K562 (cell line): Measurements from ENCODE around the gene PRICKLE3. TPM values are rescaled to one million over a fixed set of nuclear protein-coding genes. Genes with fewer than 3 reads are reported as not detected.
A peak's percentile ranks its signal among the peaks of the same experiment; 100 is the strongest.

Experiments used
- ATAC-seq: fragments of 200-7000 bp; cut with Tn5 transposase; 3 replicates; pipeline ENCODE4 v1.9.1; 2020; ENCODE audit warnings: moderate library complexity
- BruUV-seq: library from RNA; stranded (reverse); fragments of 400-500 nt; replicated peaks from 2 replicates; lab custom pipeline; 2021; lab: Mats Ljungman, UMichigan
- CTCF ChIA-PET: fragments of 300-600 bp; formaldehyde crosslinking; extraction: SDS; loops from one replicate; lab custom pipeline; 2021; ENCODE audit warnings: low intra/inter-chr PET ratio; lab: Yijun Ruan, JAX
- POLR2A ChIA-PET: fragments of 300-600, 350-650 bp; sonication (Branson Sonifier 250); formaldehyde crosslinking; extraction: SDS; loops from one replicate; lab custom pipeline; 2021; ENCODE audit warnings: antibody characterized with exemption, inconsistent platforms; lab: Yijun Ruan, JAX
- DNase-seq, 4 experiments: peaks; one replicate each; pipeline versions ENCODE4 v3.0.0 to v3.0.0-alpha.2; 2011 to 2018; ENCODE audit warnings: low spot score in 3 of 4, mixed read lengths in 3 of 4; ENCODE audit errors: extremely low read depth in 1 of 4
- FAIRE-seq: peaks from 2 replicates; lab custom pipeline; 2011; peaks lifted over from hg19 to GRCh38; lab: Jason Lieb, UNC
- H2AFZ ChIP-seq: 2 replicates; pipeline ENCODE4 v1.6.0; 2011; ENCODE audit warnings: low read depth, low read length, control low read depth, inconsistent platforms
- H3K27ac ChIP-seq: fragments of 200-600 bp; 3 replicates; pipeline ENCODE4 v1.8.0; 2011; ENCODE audit warnings: low read depth, mild to moderate bottlenecking, control low read depth, inconsistent platforms, low read length, moderate library complexity, mixed read lengths; ENCODE audit errors: extremely low read depth
- H3K27me3 ChIP-seq, 2 experiments: fragments of 300-600 bp in 1 of 2; 2 replicates in 1 of 2; 3 replicates in 1 of 2; pipeline versions ENCODE4 v1.6.0 to v1.8.0; 2011; ENCODE audit warnings: inconsistent platforms in 2 of 2, low read length in 2 of 2, mild to moderate bottlenecking in 1 of 2, mixed read lengths in 1 of 2, moderate library complexity in 1 of 2; ENCODE audit not compliant: control insufficient read depth in 2 of 2, insufficient read depth in 2 of 2
- H3K36me3 ChIP-seq: fragments of 300-600 bp; 3 replicates; pipeline ENCODE4 v1.8.0; 2011; ENCODE audit warnings: mild to moderate bottlenecking, low read length, inconsistent platforms; ENCODE audit not compliant: control insufficient read depth, insufficient read depth
- H3K4me1 ChIP-seq, 2 experiments: fragments of 200-600 bp in 1 of 2; replicated peaks in 1 of 2; 2 replicates in 1 of 2; 3 replicates in 1 of 2; pipeline versions ENCODE4 v1.5.1 to v1.8.0; 2011; ENCODE audit warnings: inconsistent platforms in 2 of 2, low read length in 2 of 2, mild to moderate bottlenecking in 1 of 2, mixed read lengths in 1 of 2, moderate library complexity in 1 of 2; ENCODE audit not compliant: control insufficient read depth in 2 of 2, insufficient read depth in 2 of 2
- H3K4me2 ChIP-seq: 2 replicates; pipeline ENCODE4 v1.6.1; 2011; ENCODE audit warnings: low read length, control low read depth, inconsistent platforms, mixed read lengths; ENCODE audit not compliant: insufficient read depth
- H3K4me3 ChIP-seq: fragments of 200-600 bp; sonication (generic), shearing (Covaris generic); 2 replicates; pipeline ENCODE4 v1.5.1; 2016; ENCODE audit warnings: control low read depth, inconsistent platforms
- H3K79me2 ChIP-seq: fragments of 200-600 bp; 3 replicates; pipeline ENCODE4 v1.8.0; 2011; ENCODE audit warnings: low read length, inconsistent platforms; ENCODE audit not compliant: control insufficient read depth, insufficient read depth
- H3K9ac ChIP-seq, 2 experiments: 2 replicates each; pipeline versions ENCODE4 v1.6.0 to v1.6.1; 2011; ENCODE audit warnings: low read depth in 2 of 2, low read length in 2 of 2, control low read depth in 1 of 2, inconsistent platforms in 1 of 2, mild to moderate bottlenecking in 1 of 2, mixed read lengths in 1 of 2; ENCODE audit not compliant: insufficient read depth in 1 of 2
- H3K9me1 ChIP-seq: one replicate; pipeline ENCODE4 v1.6.0; 2011; ENCODE audit warnings: inconsistent platforms, mild to moderate bottlenecking, low read length, moderate library complexity; ENCODE audit not compliant: control insufficient read depth, insufficient read depth
- H3K9me3 ChIP-seq: replicated peaks from 2 replicates; pipeline ENCODE4 v1.5.1; 2011; ENCODE audit warnings: low read depth, low read length, inconsistent platforms; ENCODE audit not compliant: control insufficient read depth, insufficient read depth
- H4K20me1 ChIP-seq: replicated peaks from 2 replicates; pipeline ENCODE4 v1.6.1; 2011; ENCODE audit warnings: low read length, inconsistent platforms, mixed read lengths; ENCODE audit not compliant: control insufficient read depth, insufficient read depth
- HNRNPUL1 ChIP-seq: fragments of 200-400 bp; formaldehyde crosslinking; IDR thresholded peaks from 2 replicates; pipeline ENCODE4 v1.6.1; 2017; ENCODE audit warnings: low read length
- MAFG ChIP-seq: fragments of 450-650 bp; conservative IDR thresholded peaks from 2 replicates; pipeline ENCODE4 v1.6.1; 2016; ENCODE audit warnings: missing genetic modification characterization, missing compliant biosample characterization
- MTA3 ChIP-seq: fragments of 450-650 bp; formaldehyde crosslinking; IDR thresholded peaks from 2 replicates; pipeline ENCODE4 v1.6.1; 2017; ENCODE audit warnings: mild to moderate bottlenecking, borderline replicate concordance
- NRF1 ChIP-seq, 2 experiments: fragments of 450-650 bp; IDR thresholded peaks in 1 of 2; conservative IDR thresholded peaks in 1 of 2; 2 replicates each; pipeline ENCODE4 v1.6.1; 2014; ENCODE audit warnings: mild to moderate bottlenecking in 2 of 2
- SLC30A9 ChIP-seq: fragments of 250-450 bp; sonication (Bioruptor Pico); IDR thresholded peaks from 2 replicates; pipeline ENCODE4 v1.8.0; 2022; ENCODE audit warnings: mild to moderate bottlenecking, moderate library complexity
- ZNF197 ChIP-seq: fragments of 200-800 bp; sonication (Bioruptor generic); IDR thresholded peaks from 2 replicates; pipeline ENCODE4 v1.6.1; 2016; ENCODE audit warnings: low read depth, missing genetic modification characterization, missing compliant biosample characterization
- ZNF282 ChIP-seq: sonication (generic); formaldehyde crosslinking; IDR thresholded peaks from 2 replicates; pipeline ENCODE4 v1.8.1; 2023; ENCODE audit warnings: missing genetic modification reagents
- ZNF740 ChIP-seq, 3 experiments: fragments of 200-800 bp in 1 of 3; sonication (Bioruptor generic) in 1 of 3; sonication (generic) in 1 of 3; formaldehyde crosslinking in 1 of 3; IDR thresholded peaks; 2 replicates each; pipeline versions ENCODE4 v1.6.1 to v1.8.0; 2016 to 2022; ENCODE audit warnings: mild to moderate bottlenecking in 2 of 3, missing compliant biosample characterization in 2 of 3, missing genetic modification characterization in 2 of 3, missing genetic modification reagents in 1 of 3
- WGBS: fragments of 100-300 bp; shearing (Covaris generic); methylation state at CpG from one replicate; pipeline ENCODE4 v1.1.6; 2016; ENCODE audit warnings: low coverage, mixed read lengths; ENCODE audit not compliant: insufficient coverage; ENCODE audit errors: missing lambda C conversion rate; 5-methylcytosine and 5-hydroxymethylcytosine counted together
- in situ Hi-C: fragments of 300-500 bp; cut with MboI; formaldehyde crosslinking; loops from 4 replicates; pipeline ENCODE4 v1.15.0; 2018; ENCODE audit warnings: inconsistent platforms, mixed read lengths
- intact Hi-C: fragments of 100-400 bp; cut with micrococcal nuclease; formaldehyde crosslinking; loops from 2 replicates; pipeline ENCODE4 v1.14.2; 2022
- polyA plus RNA-seq, 8 experiments: library from polyadenylated mRNA; depleted of rRNA in 4 of 8; stranded (reverse) in 5 of 8; unstranded in 3 of 8; fragments of >200 nt; fragmentation: Nextera tagmentation in 2 of 8; fragmentation: Illumina TruSeq in 1 of 8; extraction: Ambion mirVana in 2 of 8; extraction: Trizol in 1 of 8; gene quantifications; 2 replicates each; pipeline versions ENCODE4 v1.2.1 to v1.2.3, GENCODE V29; 2011 to 2014; ENCODE audit warnings: inconsistent platforms in 1 of 8, missing spikeins in 1 of 8
- total RNA-seq, 7 experiments: library from RNA; depleted of rRNA in 6 of 7; stranded (reverse); fragments of >200 nt in 6 of 7; fragmentation: Illumina TruSeq in 2 of 7; extraction: Trizol in 2 of 7; gene quantifications; 2 replicates each; pipeline versions ENCODE4 v1.2.1 to v1.2.3, GENCODE V29; 2011 to 2021; ENCODE audit warnings: low replicate concordance in 1 of 7
- TF ChIP-seq, protein P1 (sequence below), 2 experiments: fragments of 450-650 bp; IDR thresholded peaks; 2 replicates each; pipeline ENCODE4 v1.6.1; 2018; ENCODE audit warnings: mild to moderate bottlenecking in 2 of 2, low read depth in 1 of 2; ENCODE audit not compliant: partially characterized antibody in 2 of 2
- TF ChIP-seq, protein P2 (sequence below): fragments of 450-650 bp; IDR thresholded peaks from 2 replicates; pipeline ENCODE4 v1.6.1; 2016; ENCODE audit warnings: low read depth, mild to moderate bottlenecking, moderate library complexity
- TF ChIP-seq, protein P3 (sequence below): fragments of 450-650 bp; IDR thresholded peaks from 2 replicates; pipeline ENCODE4 v1.6.1; 2016

The PRICKLE3 gene
- total and polyA plus RNA-seq, 9 of the 15 experiments (the other 6 are each of a cell fraction or from before 2014, with no cell fraction given) = 1.1 to 44.3 (median 14.0) TPM

DNA sequence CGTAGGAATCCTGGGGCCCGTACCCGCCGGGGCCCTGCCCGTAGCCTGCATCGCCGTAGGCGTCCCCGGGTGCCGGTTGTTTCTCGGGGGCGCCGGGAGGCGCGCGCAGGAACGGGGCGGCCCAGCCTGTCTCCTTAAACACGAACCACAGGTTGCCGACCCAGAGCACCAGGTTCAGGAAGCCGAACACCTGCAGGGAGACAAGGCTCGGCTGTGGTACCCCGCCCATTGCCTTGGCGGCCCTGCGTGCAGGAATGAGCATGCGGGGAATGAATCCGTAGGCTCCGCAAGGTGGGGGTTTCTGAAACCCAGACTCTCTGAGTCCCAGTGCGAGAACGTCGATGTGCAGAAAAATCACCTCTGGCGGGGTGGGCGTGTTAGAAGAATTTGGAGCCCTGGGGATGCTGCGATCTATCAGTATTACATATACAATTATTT lies 5.4 kb upstream of the PRICKLE3 start (continued):
- TF ChIP-seq, protein P1, sequence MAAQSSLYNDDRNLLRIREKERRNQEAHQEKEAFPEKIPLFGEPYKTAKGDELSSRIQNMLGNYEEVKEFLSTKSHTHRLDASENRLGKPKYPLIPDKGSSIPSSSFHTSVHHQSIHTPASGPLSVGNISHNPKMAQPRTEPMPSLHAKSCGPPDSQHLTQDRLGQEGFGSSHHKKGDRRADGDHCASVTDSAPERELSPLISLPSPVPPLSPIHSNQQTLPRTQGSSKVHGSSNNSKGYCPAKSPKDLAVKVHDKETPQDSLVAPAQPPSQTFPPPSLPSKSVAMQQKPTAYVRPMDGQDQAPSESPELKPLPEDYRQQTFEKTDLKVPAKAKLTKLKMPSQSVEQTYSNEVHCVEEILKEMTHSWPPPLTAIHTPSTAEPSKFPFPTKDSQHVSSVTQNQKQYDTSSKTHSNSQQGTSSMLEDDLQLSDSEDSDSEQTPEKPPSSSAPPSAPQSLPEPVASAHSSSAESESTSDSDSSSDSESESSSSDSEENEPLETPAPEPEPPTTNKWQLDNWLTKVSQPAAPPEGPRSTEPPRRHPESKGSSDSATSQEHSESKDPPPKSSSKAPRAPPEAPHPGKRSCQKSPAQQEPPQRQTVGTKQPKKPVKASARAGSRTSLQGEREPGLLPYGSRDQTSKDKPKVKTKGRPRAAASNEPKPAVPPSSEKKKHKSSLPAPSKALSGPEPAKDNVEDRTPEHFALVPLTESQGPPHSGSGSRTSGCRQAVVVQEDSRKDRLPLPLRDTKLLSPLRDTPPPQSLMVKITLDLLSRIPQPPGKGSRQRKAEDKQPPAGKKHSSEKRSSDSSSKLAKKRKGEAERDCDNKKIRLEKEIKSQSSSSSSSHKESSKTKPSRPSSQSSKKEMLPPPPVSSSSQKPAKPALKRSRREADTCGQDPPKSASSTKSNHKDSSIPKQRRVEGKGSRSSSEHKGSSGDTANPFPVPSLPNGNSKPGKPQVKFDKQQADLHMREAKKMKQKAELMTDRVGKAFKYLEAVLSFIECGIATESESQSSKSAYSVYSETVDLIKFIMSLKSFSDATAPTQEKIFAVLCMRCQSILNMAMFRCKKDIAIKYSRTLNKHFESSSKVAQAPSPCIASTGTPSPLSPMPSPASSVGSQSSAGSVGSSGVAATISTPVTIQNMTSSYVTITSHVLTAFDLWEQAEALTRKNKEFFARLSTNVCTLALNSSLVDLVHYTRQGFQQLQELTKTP (IDR thresholded peaks at IDR 0.05; ENCODE audit: low read depth in 1 of 2, partially characterized antibody in 2 of 2) = no peak
- TF ChIP-seq ZNF282 (CRISPR knock-in tag) (no peak), HNRNPUL1 (no peak), MAFG (tag) (no peak), SLC30A9 (CRISPR knock-in tag) (no peak)

DNA sequence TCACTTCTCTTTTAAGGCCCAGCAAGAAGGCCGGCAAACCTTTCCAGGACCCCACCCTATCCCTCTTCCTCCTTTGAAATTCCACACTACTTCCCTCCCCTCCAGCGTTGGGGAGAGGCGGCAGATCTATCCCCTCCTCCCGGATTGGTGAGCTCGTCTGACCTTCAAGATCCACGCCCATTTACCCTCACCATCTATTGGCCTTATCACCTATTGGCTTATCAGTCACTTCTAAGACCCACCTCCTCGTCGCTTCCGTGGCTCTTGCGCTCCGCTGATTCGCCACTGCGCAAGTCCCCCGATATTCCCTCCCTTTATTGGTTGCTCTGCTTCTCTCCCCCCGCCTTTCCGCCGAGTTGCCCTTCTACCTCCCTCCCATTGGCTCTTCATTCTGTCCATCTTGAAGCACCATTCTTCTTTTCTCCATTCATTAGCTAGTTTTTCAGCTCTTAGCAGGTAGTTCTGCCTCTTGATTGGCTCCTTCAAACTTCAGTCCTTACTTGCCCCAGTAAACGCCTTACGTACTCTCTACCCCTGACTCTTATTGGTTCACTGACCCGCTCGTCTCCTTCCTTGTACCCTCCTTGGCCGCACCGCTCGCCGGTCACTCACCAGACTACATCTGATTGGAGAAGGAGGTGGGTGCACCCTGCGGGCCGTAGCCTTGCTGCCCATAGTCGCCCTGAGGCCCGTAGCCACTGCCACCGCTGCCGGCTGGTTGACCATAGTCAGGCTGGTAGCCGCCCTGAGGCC lies 4.8 kb upstream of the PRICKLE3 start:
- ChIA-PET CTCF (no interaction called here), POLR2A (interaction anchor here (0.6 to 1.4 kb wide), 10 partner anchors 11 to 1704 kb away, joined by 3 to 7 read pairs (median 4); partner anchors contain the start of gene OTUD5)
- Histone ChIP-seq H3K27me3 (no peaks in the 10 kb centered on the region), H3K9ac (peak overlapping the region; percentile 81 to 98), H3K4me3 (peak overlapping the region; percentile 89), H4K20me1 (no peaks in the 10 kb centered on the region), H3K27ac (peak overlapping the region; percentile 78), H3K4me1 (peaks cover 41 to 48% of the 10 kb centered on the region in 2 experiments), H3K36me3 (no peaks in the 10 kb centered on the region), H3K79me2 (peaks cover 19% of the 10 kb centered on the region; the same call in 2 of the 3 replicates), H3K4me2 (peak overlapping the region; percentile 80), H2AFZ (peak overlapping the region; percentile 91), H3K9me1 (no peaks in the 10 kb centered on the region), H3K9me3 (no peaks in the 10 kb centered on the region)
- no TSS peak for BruUV-seq
- peak; percentile 84 to 98 (median 90) for DNase-seq
- in situ Hi-C loops = no loop called here
- WGBS = under 1% methylated on average over 19 of the region's 32 CpGs
- peak; percentile 100 for FAIRE-seq
- ATAC-seq = peak; percentile 90
- intact Hi-C loops = loop anchor here (2.0 to 5.0 kb wide), 2 partner anchors 44 to 92 kb away; no protein-coding TSS in a partner anchor
- peak; percentile 50; the same call in 1 of the 2 replicates for TF ChIP-seq MTA3
- TF ChIP-seq ZNF197 (CRISPR knock-in tag) = no peak
- 0 out of 2 replicates have a peak, but pooled peaks have one; percentile 19 for TF ChIP-seq ZNF740 (CRISPR knock-in tag; IDR thresholded peaks at IDR 0.05)
- TF ChIP-seq ZNF740 (tag; IDR thresholded peaks at IDR 0.05) = no peak
- TF ChIP-seq, protein P2, sequence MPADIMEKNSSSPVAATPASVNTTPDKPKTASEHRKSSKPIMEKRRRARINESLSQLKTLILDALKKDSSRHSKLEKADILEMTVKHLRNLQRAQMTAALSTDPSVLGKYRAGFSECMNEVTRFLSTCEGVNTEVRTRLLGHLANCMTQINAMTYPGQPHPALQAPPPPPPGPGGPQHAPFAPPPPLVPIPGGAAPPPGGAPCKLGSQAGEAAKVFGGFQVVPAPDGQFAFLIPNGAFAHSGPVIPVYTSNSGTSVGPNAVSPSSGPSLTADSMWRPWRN = no peak
- peak; percentile 92 to 94 for TF ChIP-seq NRF1 (conservative IDR thresholded peaks at IDR 0.05 in 1 of 2, IDR thresholded peaks at IDR 0.05 in 1 of 2)
- TF ChIP-seq, protein P3, sequence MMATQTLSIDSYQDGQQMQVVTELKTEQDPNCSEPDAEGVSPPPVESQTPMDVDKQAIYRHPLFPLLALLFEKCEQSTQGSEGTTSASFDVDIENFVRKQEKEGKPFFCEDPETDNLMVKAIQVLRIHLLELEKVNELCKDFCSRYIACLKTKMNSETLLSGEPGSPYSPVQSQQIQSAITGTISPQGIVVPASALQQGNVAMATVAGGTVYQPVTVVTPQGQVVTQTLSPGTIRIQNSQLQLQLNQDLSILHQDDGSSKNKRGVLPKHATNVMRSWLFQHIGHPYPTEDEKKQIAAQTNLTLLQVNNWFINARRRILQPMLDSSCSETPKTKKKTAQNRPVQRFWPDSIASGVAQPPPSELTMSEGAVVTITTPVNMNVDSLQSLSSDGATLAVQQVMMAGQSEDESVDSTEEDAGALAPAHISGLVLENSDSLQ = peak; percentile 100
